Measurements from ENCODE around the gene SFXN2.
"Not testable (repeated sequence)": the region's sequence is repeated elsewhere in the genome, so short reads cannot be mapped to it uniquely, and the experiment has no call there.

The SFXN2 gene

DNA sequence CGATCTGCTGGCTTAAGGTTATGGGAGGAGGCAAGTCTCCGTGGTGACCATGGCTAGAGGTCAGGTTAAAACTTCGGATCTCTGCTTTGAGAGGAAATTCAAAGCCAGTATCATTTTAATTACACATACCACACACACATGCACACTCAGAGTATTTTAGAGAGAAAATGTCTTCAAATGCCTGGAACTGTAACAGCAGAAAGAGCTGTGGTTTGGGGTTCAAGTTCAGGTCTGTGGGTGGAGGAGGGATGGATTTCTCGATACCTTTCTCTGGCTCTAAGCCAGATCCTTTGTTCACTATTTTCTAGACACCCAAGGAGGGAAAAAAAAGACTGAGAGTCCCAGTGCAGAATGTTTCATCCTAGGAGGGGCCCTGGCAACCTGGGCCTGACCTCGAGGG, 32.7 kb upstream of the SFXN2 start:
- DNase-seq: no peak

DNA sequence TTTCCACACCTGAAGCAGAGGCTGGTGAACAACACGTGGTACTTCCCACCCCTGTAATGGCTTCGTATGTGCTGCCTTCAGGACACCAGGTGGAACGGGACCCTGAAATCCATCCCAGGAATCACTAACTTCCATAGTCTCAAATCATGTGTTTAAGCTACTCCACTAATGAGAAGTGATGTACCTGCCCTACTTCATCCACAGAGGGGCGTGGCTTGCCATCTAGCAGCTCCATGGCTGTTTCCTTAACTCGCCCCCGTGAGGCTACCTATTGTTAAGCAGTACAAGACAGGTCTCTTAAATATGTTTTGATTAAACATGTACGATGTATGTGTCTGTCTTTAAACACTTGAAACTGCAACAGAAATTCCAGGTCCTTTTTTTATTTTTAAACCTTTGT, 32.0 kb upstream of the SFXN2 start:
- DNase-seq: no peak

DNA sequence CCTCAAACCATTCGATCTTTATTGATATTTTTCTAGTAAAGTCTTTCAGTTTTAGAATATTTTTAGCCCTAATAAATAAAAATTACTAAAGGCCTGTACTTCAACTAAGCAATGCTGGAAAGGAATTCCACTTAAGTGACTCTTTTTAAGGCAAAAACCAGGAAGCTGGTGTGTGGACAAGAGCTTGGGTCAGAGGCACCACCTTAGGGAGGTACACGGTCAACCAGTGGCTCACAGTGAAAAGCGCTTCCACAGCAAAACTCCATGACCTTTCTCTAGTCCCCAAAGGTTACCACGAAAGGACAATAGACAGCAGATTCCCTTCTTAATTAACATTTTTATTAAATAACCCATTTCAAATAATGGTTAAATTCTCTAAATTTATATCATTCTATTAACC, 31.5 kb upstream of the SFXN2 start:
- no peak for DNase-seq

DNA sequence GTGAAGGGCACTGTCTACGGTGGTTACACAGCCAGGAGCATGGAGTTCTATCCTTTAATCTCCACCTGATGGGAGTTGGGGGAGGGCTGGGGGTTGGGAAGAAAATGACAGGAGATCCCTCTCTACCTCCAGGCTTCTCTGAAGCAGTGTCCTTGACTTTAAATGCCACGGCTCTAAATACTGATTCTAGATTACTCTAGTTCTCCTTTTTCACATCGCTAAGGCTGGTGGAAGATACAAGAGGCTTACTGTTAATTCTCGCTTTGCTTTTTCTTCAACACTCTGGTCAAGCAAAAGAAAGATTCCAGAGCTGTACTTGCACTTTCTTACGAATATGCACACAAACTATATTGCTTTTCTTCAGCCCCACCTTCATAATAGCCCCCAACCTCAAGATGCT, 30.7 kb upstream of the SFXN2 start:
- DNase-seq: no peak

DNA sequence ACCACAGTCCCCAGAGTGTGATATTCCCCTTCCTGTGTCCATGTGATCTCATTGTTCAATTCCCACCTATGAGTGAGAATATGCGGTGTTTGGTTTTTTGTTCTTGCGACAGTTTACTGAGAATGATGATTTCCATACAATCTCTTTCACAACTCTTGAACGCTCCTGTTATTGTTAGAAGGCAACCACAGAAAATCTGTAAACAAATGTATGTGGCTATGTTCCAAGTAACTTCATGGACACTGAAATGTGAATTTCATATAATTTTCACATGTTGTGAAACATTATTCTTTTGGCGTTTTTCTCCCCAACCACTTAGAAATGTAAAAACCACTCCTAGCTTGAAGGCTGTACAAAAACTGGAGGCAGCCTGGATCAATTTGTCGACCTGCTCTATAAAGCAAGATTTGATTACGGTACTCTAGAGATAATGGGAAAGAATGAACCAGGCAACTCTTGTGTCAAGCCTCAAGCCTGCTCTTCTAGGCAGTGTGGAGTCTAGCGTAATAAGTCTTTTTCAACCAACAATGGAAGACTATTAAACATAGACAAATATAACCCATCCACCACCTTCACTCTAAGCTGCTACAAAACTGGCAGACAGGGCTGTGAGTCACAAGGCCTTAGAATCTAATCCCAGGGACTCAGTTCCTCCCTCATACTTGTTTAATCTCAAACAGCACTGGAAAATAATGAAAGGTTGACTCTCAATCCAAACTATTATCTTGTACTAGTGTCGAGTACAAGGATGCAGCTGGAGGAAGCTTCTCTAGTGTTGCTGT, 23.0 kb upstream of the SFXN2 start:
- DNase-seq: no peak

DNA sequence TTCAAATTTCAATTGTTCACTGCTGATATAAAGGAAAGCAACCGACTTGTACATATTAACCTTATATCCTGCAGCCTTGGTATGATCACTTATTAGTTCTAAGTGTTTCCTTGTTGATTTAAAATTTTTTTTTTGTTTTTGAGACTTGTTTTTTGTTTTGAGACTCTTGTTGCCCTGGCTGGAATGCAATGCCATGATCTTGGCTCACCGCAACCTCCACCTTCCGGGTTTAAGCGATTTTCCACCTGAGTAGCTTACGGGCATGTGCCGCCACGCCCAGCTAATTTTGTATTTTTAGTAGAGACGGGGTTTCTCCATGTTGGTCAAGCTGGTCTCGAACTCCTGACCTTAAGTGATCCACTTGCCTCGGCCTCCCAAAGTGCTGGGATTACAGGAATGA, 19.0 kb upstream of the SFXN2 start:
- not testable (repeated sequence) for DNase-seq

DNA sequence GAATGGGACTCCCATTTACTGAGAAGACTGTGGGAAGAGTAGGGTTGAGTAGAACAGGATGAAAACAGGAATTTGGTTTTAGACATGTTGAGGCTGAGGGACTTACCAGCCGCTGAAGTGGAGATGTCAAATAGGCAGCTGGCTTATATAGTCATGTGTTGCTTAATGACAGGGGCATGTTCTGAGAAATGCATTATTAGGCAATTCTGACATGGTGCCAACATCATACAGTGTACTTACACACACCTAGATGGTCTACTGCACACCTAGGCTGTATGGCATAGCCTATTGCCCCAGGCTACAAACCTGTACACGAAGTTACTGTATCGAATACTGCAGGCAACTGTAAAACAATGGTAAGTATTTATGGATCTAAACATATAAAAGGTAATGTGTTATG, 17.7 kb upstream of the SFXN2 start:
- no peak for DNase-seq

DNA sequence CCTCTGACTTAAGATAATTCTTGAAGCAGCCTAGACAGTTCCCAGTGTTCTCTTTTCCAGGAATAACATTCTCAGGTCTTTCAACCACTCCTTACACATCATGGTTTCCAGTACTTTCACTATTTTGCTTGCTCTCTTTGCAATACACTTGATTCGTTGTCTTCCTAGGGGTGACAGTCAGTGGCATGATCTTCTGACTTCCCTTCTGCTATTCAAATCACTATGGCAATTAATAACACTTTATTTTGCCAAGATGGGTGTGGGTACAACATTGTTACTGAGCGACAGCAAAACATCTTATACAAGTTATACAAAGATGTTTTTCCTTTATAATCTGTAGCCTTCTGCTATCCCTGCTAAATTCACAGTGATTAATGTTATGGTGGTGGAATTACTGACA, 15.5 kb upstream of the SFXN2 start:
- DNase-seq: no peak

DNA sequence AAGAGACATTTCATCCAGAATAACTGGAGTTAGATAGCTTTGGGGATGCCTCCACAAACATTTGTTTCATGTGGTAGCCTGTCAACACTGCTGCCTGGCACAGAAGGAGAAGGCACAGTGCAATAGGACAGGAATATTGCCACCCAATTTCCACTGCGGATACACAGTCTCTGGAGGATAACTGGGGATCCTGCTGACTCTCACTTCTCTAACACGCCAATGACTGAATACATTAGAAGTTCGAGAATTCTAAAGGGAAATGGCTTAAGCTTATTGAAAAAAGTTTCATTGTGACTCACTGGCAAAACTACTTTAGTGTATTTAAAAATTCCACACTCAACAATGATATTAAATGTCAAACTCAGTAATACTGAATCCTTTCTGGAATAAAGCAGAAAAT, 13.2 kb upstream of the SFXN2 start:
- DNase-seq: no peak

DNA sequence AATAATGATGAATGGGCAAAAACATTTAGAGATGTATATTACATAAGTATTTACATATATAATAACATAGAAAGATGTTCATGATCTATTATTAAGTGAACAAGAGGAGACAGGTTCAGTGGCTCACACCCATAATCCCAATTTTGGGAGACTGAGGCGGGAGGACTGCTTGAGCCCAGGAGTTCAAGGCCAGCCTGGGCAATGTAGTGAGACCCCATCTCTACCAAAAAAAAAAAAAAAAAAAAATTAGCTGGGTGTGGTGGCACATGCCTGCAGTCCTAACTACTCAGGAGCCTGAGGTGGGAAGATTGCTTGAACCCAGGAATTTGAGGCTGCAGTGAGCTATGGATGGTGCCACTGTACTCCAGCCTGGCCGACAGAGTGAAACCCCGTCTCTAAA, 12.6 kb upstream of the SFXN2 start:
- no peak for DNase-seq

DNA sequence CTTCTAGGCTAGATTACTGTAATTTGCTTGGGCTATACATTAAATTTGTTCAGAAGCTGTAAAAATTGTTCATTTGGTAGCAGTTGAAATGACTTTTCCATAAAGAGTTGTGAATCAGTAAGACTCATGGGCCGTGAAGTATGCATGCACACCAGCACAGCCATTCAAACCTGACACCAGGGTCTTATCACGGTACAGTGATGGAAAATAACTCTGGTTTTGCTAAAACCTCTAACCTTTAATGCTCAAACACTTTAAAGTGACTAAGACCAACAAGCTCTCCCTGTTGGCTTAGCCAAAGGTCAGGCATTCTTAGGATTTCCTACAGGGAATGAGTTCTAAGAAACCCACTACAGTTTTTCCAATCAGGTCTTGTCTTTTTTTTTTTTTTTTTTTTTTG, 11.7 kb upstream of the SFXN2 start:
- no peak for DNase-seq

DNA sequence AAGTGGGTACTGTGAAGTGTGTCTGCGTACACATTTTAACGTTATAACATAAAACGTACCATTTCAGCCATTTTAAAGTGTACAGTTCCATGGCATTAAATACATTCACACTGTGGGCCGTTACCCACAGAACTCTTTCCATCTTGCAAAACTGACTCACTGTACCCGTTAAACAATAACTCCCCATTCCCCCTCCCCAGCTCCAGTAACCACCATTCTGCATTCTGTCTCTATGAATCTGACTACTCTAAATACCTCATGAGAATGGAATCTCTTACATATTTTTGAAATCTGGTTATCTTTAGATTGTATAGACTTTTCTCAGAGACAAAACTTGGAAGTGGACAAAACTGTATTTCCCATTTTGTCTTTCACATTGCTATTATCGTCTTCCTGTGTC, 9.5 kb upstream of the SFXN2 start:
- no peak for DNase-seq

DNA sequence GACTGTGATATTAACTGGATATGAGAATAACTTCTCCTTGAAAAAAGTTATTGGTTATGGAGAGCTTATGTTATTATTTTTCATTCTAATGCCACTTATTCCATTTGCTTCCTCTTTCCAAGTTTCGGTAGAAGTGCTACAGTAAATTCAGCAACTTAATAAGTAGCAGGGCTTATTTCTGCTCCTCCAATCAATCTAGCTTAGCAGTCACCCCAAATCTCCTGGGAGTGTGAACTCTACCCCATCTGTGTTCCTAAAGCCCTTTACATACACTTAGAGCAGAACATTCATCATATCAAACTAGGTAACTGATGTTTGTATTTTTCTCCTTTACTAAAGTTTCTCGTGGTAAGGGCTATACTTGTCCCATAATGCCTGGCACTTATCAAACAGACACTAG, 8.9 kb upstream of the SFXN2 start:
- DNase-seq: no peak

DNA sequence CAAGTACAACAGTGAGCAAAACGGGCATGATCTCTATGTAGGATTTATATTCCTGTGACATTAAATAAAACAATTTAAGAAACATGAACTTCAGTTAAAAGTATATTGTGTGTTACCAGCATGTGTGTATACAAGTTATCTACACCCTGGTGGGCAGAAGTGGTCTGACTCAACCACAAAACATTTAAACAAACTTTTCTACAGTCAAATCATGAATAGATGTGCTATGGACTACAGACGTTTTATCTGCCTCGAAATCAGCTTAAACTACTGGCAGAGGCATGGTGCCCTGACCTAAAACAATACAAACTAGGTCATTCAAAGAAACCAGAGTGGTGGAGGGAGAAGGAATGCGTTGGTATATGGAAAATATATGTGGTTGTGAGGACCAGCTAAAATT, 3.8 kb upstream of the SFXN2 start:
- DNase-seq: peak; percentile 88

DNA sequence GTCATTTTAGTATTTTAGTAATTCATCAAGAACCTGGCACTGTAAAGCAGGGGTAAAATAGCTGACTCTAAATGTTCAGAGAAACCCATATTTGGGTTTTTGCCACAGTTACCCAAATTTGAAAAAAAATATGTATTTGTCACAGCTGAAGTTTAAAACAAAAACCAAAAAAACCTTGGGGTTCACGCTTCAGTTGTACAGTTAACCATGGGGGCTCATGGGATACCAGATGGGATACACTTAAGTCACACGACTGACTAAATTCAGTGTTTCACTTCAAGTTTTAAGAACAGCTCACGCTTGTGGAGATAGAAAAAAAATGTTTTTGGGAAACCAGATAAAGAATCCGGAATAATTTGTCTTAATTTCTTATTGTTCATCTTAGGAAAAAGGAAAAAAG, 2.3 kb upstream of the SFXN2 start:
- DNase-seq: peak; percentile 63

DNA sequence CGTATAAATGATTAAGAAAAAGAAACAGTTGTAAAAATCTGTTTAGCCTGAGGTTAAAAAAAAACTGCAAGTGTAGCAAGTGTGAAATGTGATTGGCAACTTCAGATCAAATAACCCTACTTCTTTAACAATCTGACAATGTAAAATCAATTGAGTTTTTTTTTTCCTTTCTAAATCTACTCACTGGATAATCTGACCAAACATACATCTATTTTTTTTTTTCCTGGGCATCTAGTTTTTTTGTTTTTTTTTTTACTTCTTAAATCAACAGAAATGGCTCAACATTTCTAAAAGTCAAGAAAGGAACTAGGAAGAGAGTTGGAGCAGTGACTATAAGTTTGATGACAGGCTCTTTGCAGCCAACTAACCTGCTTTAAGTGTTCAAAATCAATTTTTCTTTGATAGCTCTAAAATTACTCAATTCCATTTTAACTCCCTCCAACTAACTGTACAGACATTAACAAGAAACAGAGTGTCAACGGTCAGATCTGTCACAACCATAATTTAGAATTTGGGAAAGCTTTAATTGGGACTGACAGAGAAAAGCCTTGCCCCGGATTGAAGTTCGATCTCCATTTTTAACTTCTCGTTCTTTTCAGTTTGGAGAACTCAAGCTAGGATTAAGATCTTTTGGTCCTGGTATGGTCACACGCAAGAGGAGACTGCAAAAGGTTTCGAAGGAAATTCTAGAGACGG, 1.4 kb upstream of the SFXN2 start:
- no peak for DNase-seq

DNA sequence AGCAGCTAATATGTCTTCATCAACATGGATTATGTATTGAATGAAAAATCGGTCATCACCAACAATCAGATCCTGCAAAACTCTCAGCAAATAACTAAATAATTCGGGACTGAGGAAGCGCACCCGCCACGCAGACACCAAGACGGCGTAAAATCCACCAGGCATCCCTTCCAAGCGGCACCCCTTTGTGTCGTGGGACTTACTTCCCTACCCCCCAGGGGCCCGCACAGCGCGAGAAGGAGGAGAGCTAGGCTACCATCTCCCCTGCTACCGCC, 960 bp upstream of the SFXN2 start:
- DNase-seq: no peak

DNA sequence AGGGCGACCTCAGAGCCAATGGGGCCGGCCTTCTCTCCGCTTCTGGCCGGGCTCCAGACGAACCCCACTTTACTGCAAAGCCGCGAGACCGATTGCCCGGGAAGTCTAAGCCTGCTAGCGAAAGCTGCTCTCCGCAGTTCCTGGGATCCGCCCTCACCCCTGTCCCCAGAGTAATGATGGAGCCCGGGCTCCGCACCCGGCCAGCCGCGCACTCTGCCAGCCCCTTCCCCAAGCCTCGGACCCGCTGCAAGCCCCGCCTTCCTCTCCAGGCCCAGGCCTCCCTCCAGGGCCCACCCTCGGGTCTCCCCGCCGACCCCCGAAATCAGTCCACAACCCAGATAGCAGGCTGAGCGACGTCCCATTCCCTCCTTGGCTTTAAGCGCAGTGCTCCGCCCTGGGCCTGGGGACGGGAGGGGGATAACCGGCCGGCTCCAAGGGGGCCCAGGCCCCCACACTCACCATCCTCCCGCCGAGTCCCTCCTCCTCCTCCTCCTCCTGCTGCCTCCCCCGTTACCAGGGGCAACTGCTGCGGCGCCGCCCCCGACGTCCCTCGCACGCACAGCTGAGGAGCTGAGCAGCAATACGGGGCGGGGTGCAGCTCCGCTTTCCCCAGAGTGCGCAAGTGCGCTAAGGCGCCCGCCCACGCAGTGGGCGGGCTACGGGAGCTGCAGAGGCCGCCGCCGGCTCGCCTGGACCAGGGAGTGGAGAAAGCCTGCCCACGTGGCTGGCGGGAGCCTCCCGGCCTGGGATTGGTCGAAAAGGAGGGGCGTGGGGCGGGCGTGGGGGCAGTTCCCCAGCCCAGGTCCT, 419 bp upstream of the SFXN2 start, which contains the start of gene ARL3:
Gene ARL3, minus strand, starts transcription at position 584 of the 807 bp plus-strand sequence. Its CDS starts 122 bp downstream, at position 462.
- peak; percentile 99 for DNase-seq

DNA sequence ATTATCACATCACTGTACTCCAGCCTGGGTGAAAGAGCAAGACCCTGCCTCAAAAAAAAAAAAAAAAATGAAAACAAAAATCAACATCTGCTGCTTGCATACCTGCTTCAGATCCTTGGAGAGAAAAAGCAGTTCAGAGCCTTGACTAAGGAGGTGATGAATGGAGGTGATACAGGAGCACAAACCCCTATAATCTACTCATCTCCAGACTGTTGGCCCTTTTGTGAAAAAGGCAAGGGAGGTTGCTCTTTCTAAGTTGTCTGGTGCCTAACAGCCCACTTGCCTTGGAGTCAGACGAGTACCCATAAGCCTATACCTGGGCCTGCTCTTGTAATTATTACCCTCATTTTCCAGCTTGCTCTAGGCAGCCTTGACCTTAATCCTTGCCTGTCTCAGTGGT, 1.4 kb downstream of the SFXN2 start:
- DNase-seq: no peak

DNA sequence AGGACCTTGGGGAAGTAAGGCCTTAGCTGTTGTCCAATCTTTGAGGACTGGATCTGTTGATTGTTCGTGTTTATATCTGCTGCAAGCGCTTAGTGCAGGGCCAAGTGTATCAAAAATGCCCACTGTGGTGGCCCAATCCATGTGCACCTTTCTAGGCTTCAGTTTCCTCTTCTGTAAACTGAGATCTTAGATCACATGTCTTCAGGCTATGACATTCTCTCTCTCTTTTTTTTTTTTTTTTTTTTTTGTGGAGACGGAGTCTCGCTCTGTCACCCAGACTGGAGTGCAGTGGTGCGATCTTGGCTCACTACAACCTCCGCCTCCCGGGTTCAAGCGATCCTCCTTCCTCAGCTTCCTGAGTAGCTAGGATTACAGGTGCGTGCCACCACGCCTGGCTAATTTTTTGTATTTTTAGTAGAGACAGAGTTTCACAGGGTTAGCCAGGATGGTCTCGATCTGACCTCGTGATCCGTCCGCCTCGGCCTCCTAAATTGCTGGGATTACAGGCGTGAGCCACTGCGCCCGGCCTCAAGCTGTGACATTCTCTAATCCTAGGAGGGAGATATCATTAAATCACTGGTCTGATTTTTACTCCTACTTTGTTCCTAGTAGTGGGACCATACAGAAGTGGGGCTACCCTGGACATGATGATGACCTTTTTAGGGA, 2.6 kb downstream of the SFXN2 start:
- DNase-seq: not testable (repeated sequence)

DNA sequence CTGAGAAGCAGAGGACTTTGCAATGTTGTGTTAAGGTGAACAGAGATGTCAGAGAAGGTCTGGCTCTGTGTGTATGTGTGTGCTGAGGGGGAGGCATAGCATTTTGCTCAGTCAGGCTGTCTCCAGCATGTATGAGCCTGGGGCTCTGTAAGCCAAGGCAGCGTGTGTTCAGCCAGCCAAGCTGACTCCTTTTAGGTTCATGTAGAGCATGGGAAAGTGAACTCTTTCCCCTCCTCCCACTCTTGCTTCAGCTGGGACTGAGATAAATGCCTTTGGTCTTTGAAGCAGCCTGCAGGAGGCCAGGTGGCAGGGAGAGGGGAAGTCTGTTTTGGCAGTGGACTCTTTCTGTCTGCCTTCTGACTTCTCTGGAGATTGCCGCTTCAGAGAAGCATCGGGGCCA, 3.8 kb downstream of the SFXN2 start:
- no peak for DNase-seq

DNA sequence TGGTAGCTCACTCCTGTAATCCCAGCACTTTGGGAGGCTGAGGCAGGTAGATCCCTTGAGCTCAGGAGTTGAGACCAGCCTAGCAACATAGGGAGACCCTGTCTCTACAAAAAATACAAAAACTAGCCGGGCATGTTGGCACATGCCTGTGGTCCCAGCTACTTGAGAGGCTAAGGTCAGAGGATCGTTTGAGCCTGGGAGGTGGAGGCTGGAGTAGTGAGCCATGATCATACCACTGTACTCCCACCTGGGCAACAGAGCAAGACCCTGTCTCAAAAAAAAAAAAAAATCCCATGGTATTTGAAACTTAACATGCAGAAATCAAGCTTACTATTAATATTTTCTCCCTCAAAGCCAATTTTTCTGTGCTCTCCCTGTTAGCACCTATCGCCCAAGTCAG, 5.9 kb downstream of the SFXN2 start:
- DNase-seq: no peak

DNA sequence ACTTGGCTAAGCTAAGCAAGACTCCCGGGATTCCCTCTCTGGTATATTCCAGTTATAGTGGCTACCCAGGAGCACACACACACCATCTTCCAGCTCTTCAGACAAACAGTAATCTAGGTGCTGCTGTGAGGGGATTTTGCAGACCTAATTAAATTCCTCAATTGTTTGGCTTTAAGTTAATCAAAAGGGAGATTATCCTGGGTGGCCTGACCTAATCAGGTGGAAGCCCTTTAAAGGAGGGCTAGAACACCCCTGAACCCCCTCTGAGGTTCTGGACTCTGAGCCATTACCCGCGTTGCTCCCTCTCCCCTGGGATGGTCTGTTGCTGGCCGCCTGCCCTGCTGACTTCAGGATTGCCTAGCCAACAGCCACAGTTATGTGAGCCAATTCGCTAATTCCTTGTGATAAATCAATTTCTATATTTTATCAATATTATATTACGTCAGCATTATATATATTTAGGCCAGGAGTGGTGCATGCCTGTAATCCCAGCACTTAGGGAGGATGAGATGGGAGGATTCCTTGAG, 6.4 kb downstream of the SFXN2 start:
- DNase-seq: no peak
